Neural cell (in vitro differentiated cells): Measurements from ENCODE around the gene ALK.

Experiments
- EP300 ChIP-seq: fragments of 450-650 bp; conservative IDR thresholded peaks from 2 replicates; pipeline ENCODE4 v1.6.1; 2014; ENCODE audit warnings: antibody characterized with exemption, mild to moderate bottlenecking, moderate library complexity; ENCODE audit not compliant: poor library complexity, severe bottlenecking
- RAD21 ChIP-seq: fragments of 450-650 bp; conservative IDR thresholded peaks from 2 replicates; pipeline ENCODE4 v1.6.1; 2014; ENCODE audit warnings: antibody characterized with exemption, mild to moderate bottlenecking, moderate library complexity

DNA sequence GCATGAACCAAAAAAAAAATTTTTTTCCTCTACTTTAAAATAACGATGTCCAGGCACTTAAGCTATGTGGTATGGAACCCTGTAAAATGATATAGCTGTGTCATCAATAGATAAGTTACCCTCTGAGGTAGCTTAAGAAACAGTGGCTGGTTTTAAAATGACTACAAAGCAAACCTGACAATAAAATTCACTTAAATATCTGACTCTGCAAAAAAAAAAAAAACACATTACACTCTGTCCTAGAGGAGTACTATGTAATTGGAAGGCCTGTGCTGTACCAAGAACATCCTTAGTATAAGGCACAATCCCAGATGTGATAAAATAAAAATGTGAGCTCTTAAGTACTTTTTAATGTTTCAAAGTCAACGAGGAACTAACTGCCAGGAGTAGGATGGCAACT lies 322.4 kb downstream of the ALK start:
- TF ChIP-seq EP300: no peak
- no peak for TF ChIP-seq RAD21
